SK-N-SH treated with all-trans-retinoic acid at 6 μM for 48 hours (cell line): ENCODE results near the gene GPC5.

Source experiments
- ATAC-seq: fragments of 200-7000 bp; cut with Tn5 transposase; 3 replicates; pipeline ENCODE4 v1.9.1; 2020; ENCODE audit warnings: mild to moderate bottlenecking, moderate library complexity
- ARNTL ChIP-seq: fragments of 450-650 bp; formaldehyde crosslinking; IDR thresholded peaks from 2 replicates; pipeline ENCODE4 v1.5.0; 2020; ENCODE audit warnings: low read depth, mild to moderate bottlenecking, moderate library complexity, borderline replicate concordance
- BACH2 ChIP-seq: fragments of 250-450 bp; sonication (Bioruptor Pico); IDR thresholded peaks from 2 replicates; pipeline ENCODE4 v1.9.0; 2021; ENCODE audit warnings: mild to moderate bottlenecking, borderline replicate concordance
- CSDC2 ChIP-seq: fragments of 250-450 bp; sonication (Bioruptor Pico); IDR thresholded peaks from 2 replicates; pipeline ENCODE4 v1.5.0; 2020; ENCODE audit warnings: mild to moderate bottlenecking, moderate library complexity
- ESRRG ChIP-seq: fragments of 250-450 bp; sonication (Bioruptor Pico); IDR thresholded peaks from 2 replicates; pipeline ENCODE4 v1.6.1; 2021; ENCODE audit warnings: mild to moderate bottlenecking
- GLIS3 ChIP-seq: fragments of 250-450 bp; sonication (Bioruptor Pico); IDR thresholded peaks from 2 replicates; pipeline ENCODE4 v1.5.0; 2020; ENCODE audit warnings: mild to moderate bottlenecking, moderate library complexity
- ISL1 ChIP-seq: fragments of 250-450 bp; sonication (Bioruptor Pico); IDR thresholded peaks from 2 replicates; pipeline ENCODE4 v2.1.2; 2022; ENCODE audit warnings: mild to moderate bottlenecking, moderate library complexity
- OSR1 ChIP-seq: fragments of 250-450 bp; sonication (Bioruptor Pico); IDR thresholded peaks from 2 replicates; pipeline ENCODE4 v1.8.0; 2022; ENCODE audit warnings: moderate library complexity, mild to moderate bottlenecking, inconsistent platforms
- POU6F1 ChIP-seq: fragments of 250-450 bp; sonication (Bioruptor Pico); IDR thresholded peaks from 2 replicates; pipeline ENCODE4 v1.8.0; 2021; ENCODE audit warnings: low read depth, mild to moderate bottlenecking, moderate library complexity, borderline replicate concordance
- RARB ChIP-seq: fragments of 250-450 bp; sonication (Bioruptor Pico); IDR thresholded peaks from 2 replicates; pipeline ENCODE4 v1.8.0; 2021; ENCODE audit warnings: mild to moderate bottlenecking, moderate library complexity
- TCF4 ChIP-seq: fragments of 250-450 bp; sonication (Bioruptor Pico); IDR thresholded peaks from 2 replicates; pipeline ENCODE4 v1.8.0; 2021; ENCODE audit warnings: mild to moderate bottlenecking, moderate library complexity, borderline replicate concordance
- TOX ChIP-seq: fragments of 250-450 bp; sonication (Bioruptor Pico); IDR thresholded peaks from 2 replicates; pipeline ENCODE4 v1.8.0; 2021; ENCODE audit warnings: mild to moderate bottlenecking, moderate library complexity, borderline replicate concordance
- TSHZ2 ChIP-seq: fragments of 250-450 bp; sonication (Bioruptor Pico); IDR thresholded peaks from 2 replicates; pipeline ENCODE4 v1.5.0; 2020; ENCODE audit warnings: mild to moderate bottlenecking, moderate library complexity
- ZC3H10 ChIP-seq: fragments of 250-450 bp; sonication (Bioruptor Pico); IDR thresholded peaks from 2 replicates; pipeline ENCODE4 v1.5.1; 2021; ENCODE audit warnings: mild to moderate bottlenecking, moderate library complexity
- ZFP3 ChIP-seq: fragments of 250-450 bp; sonication (Bioruptor Pico); IDR thresholded peaks from 2 replicates; pipeline ENCODE4 v1.5.0; 2020; ENCODE audit warnings: mild to moderate bottlenecking, moderate library complexity
- ZFP30 ChIP-seq: fragments of 450-650 bp; formaldehyde crosslinking; IDR thresholded peaks from 2 replicates; pipeline ENCODE4 v1.5.0; 2022; ENCODE audit warnings: mild to moderate bottlenecking, moderate library complexity
- ZNF565 ChIP-seq: fragments of 450-650 bp; formaldehyde crosslinking; conservative IDR thresholded peaks from 2 replicates; pipeline ENCODE4 v1.5.0; 2020; ENCODE audit warnings: low read depth, mild to moderate bottlenecking, moderate library complexity
- ZNF70 ChIP-seq: fragments of 450-650 bp; formaldehyde crosslinking; IDR thresholded peaks from 2 replicates; pipeline ENCODE4 v1.5.0; 2020; ENCODE audit warnings: mild to moderate bottlenecking, moderate library complexity
- ZNF8 ChIP-seq: fragments of 450-650 bp; formaldehyde crosslinking; IDR thresholded peaks from 2 replicates; pipeline ENCODE4 v1.5.0; 2020; ENCODE audit warnings: mild to moderate bottlenecking, moderate library complexity

The GPC5 gene

GRCh38 chr13:92259046-92259445 is 860.6 kb downstream of the GPC5 start:
- no peak for ATAC-seq
- TF ChIP-seq TSHZ2 (no peak), ARNTL (CRISPR knock-in tag) (no peak), ZNF565 (CRISPR knock-in tag) (no peak), OSR1 (no peak), POU6F1 (no peak), CSDC2 (CRISPR knock-in tag) (no peak), TOX (CRISPR knock-in tag) (no peak), GLIS3 (CRISPR knock-in tag) (no peak), ISL1 (CRISPR knock-in tag) (no peak), ESRRG (CRISPR knock-in tag) (no peak), RARB (CRISPR knock-in tag) (no peak)

DNA sequence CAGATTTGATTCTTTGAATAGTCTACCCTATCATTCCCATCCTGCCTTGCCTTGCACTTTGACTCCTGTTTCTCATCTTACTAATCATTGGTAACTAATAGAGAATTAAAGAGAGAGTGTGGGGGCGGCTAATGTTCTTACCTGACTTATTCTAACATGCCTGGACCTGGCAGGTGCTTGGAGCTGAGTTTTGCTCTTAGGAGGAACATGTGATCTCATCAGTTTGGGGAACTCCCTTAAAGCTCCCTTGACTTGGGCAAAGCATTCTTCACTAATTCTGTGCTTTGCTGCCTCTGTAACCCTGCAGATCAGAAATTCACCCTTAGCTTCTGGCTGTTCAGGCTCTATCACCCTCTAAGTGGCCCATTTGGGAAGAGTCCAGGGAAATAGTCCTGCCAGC is 861.1 kb downstream of the GPC5 start:
- ATAC-seq = no peak
- no peak for TF ChIP-seq ZNF8 (CRISPR knock-in tag)
- no peak for TF ChIP-seq POU6F1
- no peak for TF ChIP-seq TOX (CRISPR knock-in tag)
- TF ChIP-seq ZFP30 (CRISPR knock-in tag) = no peak
- TF ChIP-seq ISL1 (CRISPR knock-in tag) = no peak
- no peak for TF ChIP-seq GLIS3 (CRISPR knock-in tag)

- no peak for ATAC-seq
- TF ChIP-seq BACH2 (CRISPR knock-in tag) (no peak), ZFP3 (no peak), TOX (CRISPR knock-in tag) (no peak), ZFP30 (CRISPR knock-in tag) (no peak), TSHZ2 (no peak), GLIS3 (CRISPR knock-in tag) (no peak), TCF4 (no peak), ZC3H10 (CRISPR knock-in tag) (no peak), ISL1 (CRISPR knock-in tag) (no peak)
Observed at GRCh38 chr13:92260363-92260762, 861.9 kb downstream of the GPC5 start.

DNA sequence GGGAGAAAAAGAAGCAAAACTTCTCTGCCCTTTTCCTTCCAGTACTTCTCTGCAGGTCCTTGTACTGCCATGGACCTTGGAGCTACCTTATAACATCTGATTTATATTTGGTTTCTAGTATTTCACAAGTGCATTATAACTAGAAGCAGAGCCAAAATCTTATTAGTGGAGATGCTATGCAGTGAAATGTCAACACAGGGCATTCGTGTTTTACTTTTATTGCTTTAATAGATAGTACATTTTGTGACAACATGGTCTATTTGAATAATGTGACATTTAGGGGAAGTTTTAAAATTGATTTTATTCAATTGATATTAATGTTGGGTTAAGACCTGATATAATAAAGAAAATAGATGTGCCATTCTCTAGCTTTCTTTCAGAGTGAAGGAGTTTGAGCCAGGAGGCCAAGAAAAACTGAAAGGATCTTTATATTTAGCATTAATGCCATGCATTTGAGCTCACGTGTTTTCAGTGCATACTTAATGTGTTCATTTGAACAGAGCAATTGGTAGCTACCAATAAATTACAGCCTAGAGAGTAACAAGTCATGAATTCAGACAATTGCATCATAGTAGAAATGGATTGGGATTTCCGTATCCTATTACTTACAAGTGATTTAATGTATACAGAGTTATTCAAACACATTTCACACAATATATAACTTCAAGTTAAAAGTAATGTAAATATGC is 863.8 kb downstream of the GPC5 start:
- no peak for TF ChIP-seq BACH2 (CRISPR knock-in tag)
- no peak for TF ChIP-seq ZNF70 (CRISPR knock-in tag)
- TF ChIP-seq ISL1 (CRISPR knock-in tag) = peak; percentile 51
- no peak for ATAC-seq
